GM19025 (cell line): Measurements from ENCODE around the gene NVL.

Source experiments
- ATAC-seq: cut with Tn5 transposase; IDR thresholded peaks from one replicate; pipeline ENCODE4 v1.9.1; 2021; ENCODE audit warnings: mild to moderate bottlenecking, low read depth, moderate library complexity; ENCODE audit not compliant: unreplicated experiment

The NVL gene

GRCh38 chr1:224289396-224289795 is 40.6 kb downstream of the NVL start:
- ATAC-seq = no peak

- ATAC-seq = no peak
These were observed 42.3 kb downstream of the NVL start for GRCh38 chr1:224287714-224288113.

DNA sequence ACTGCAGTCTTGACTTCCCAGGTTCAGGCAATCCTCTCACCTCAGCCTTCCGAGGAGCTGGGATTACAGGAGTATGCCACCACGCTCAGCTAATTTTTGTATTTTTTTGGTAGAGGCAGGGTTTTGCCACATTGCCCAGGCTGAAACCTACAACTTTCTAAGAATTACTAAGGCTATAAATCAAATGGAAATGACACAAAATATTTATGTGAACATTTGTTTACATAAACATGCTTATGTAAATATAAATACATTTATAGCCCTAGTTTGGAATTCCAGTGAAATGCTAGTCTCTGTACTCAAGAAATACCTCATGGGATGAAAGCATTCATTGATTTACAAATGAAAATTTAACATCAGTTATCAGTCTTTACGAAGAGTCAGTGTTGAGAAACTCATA is 47.8 kb downstream of the NVL start:
- no peak for ATAC-seq

- ATAC-seq = no peak
These were observed 53.0 kb downstream of the NVL start for GRCh38 chr1:224276771-224277487.

- no peak for ATAC-seq
These were observed 54.9 kb downstream of the NVL start for GRCh38 chr1:224274970-224275626.

DNA sequence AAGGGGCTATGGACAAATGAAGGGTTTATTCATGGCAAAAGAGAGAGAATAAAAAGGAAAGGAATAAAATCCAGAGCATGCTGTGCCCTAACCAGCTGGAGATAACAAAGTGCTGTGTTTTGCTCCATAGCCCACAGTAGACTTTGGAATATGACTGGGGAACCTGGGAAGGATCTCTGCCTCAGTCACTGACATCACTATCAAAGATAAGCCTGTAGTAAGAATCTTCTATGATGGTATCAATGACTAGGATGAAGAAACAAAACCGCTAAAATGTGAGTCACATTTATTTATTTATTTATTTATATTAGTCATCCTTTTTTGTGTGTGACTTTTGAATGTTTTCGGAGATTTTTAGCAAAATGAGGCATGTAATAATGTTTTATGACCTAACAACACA is 56.3 kb downstream of the NVL start:
- ATAC-seq = no peak

DNA sequence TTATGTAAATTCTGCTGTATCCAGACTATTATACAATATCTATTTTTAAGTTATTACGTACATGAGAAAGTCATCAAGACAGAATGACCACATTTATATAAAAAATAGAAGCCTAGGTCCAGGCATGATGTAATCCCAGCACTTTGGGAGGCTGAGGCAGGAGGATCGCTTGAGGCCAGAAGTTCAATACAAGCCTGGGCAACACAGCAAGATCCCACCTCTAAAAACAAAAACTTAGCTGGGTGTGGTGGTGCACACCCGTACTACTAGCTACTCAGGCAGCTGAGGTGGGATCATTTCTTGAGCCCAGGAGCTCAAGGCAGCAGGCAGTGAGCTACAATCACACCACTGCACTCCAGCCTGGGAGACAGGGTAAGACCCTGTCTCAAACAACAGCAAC is 58.9 kb downstream of the NVL start:
- no peak for ATAC-seq

DNA sequence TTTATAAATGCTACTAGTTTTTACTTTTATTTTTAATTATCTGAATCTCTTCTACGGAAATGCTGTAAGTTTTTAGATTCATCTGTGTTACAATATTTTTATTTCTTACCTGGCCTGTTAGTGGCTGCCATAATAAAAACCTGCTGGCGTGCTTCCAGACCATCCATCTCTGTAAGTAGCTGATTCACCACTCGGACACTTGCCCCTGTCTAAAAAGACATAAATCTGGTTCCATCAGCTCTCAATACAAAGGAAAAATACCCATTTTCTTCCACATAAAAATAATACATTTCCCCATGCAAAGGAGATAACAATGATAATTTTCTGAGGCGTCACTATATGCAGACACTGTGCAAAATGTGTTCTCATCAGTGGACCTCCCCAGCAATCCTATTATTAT is 62.0 kb downstream of the NVL start:
- ATAC-seq = no peak

DNA sequence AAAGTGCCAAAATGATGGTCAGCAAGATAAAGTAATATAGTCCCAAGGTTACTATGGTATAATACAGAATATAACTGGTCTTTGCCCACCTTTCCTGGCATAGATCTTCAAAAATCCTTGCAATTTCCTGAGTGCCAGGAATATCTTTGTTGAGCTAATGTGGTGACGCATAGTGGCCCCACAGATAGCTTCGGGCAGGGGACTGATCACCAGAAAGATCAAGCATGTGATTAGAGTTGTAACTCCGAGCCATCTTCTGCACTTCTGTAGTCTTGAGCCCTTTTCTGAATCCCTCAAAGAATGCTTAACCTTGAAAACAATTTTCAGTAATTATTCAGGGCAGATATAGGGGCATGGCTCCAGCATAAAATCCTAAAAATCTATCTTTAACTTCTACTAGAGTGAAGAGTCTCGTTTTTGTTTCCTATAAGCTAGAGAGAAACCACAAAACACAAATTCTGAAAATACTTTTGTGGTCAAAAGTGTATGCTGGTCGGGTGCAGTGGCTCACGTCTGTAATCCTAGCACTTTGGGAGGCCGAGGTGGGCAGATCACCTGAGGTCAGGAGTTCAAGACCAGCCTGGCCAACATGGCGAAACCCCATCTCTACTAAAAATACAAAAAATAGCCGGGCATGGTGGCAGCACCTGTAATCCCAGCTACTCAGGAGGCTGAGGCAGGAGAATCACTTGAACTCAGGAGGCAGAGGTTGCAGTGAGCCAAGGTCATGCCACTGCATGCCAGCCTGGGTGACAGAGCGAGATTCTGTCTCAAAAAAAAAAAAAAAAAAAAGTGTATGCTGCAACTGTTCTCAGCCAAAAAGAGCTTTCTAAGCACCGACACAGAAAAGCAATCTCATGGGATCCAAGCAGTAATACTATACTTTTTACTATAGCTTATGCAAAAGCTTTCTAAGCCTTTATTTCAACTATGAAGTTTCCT is 62.8 kb downstream of the NVL start:
- ATAC-seq = no peak

- ATAC-seq = no peak
These were observed 63.7 kb downstream of the NVL start for GRCh38 chr1:224266105-224266914.

DNA sequence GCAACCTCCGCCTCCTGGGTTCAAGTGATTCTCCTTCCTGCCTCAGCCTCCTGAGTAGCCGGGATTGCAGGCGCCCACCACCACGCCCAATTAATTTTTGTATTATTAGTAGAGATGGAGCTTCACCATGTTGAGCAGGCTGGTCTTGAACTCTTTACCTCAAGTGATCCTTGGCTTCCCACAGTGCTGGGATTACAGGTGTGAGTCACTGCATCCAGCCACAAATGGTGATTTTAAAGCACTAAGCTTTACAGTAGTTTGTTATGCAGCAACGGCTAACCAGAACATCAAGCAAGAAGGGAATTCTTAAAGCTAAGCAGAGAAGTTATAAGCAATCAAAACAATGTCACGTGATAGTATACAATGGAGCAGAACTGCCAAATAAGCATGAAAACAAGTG is 65.7 kb downstream of the NVL start:
- ATAC-seq = no peak

GRCh38 chr1:224262373-224263054 is 67.5 kb downstream of the NVL start:
- ATAC-seq = no peak

DNA sequence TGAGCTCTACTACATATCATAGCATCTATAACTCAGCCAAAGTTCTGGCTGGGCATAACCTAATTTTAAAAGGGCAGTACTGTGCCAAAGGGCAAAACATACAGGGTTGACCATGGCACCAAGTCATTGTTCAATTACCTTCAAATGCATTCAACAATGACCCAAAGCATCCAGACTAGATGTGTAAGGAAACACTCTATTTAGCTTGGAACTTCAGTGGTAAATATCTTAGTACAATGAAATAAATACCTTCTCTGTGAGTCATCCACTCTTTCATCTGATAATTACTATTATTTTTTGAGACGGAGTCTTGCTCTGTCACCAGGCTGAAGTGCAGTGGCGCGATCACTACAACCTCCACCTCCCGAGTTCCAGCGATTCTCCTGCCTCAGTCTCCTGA is 70.0 kb downstream of the NVL start:
- no peak for ATAC-seq

DNA sequence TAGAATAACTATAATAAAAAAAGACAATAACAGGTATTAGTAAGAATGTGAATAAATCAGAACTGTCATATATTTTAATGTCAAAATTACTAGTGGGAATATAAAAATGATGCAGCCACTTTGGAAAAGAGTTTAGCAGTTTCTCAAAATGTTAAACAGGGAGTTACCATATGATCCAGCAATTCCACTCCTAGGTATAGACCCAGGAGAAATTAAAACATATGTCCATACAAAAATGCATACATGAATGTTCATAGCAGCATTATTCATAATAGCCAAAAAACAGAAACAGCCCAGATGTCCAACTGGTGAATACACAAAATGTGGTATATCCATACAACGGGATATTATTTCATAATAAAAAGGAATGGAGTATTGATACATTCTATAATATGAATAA is 71.6 kb downstream of the NVL start:
- no peak for ATAC-seq

DNA sequence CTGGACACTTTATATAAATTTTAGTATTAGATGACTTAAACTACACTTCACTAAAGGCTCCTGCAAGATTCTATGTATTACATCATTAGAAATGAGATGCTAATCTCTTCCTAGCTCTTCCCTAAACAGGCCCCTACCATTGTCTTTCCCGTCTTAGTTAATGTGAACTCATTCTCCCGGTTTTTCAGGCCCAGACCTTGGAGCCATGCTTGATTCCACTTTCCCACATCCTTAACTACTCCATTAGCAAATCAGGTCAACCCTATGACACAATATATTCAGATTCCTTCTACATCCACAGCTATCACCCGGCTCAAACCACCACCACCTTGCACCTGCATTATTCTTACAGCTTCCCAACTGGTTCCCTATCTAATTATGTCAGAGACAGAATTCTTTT is 73.3 kb downstream of the NVL start:
- no peak for ATAC-seq

GRCh38 chr1:224253721-224254120 is 76.3 kb downstream of the NVL start:
- ATAC-seq = no peak

GRCh38 chr1:224252479-224252878 is 77.5 kb downstream of the NVL start:
- ATAC-seq = no peak

DNA sequence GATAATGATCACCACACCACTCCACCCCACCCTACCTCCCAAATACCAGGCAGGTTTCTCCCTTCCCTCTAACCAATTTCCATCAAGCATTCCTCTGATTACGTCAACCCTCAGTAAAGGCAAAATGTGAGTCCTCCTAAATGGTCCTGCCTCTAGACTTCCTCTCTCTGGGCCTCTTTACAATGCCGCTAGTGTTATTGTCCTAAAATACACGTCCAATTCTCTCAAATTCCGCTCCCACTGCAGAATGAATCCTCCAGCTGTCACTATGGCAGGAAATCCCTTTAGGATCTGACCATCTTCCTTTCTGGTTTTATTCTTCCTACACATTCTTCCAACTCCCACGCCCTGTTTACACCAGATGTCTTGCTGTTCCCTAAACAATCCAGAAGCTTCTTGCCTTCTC is 78.2 kb downstream of the NVL start:
- ATAC-seq = no peak

DNA sequence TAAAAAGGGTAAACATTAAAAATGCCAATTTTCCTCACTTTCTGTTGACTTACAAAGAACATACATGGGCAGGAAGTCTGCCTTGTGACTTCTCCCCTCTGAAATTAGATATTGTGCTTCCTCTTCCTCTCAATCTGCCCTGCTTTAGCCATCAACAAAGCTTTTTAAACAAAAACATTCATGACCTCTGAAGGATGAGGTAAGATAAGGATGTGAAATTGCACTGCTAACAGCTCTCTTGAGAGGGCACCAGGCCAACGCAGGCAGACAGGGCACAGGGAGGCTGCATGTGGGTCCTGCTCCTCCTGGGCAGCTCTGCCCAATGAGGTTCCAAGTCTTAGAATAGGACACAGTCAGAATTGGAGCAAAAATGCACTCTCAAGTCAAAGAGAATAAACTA is 84.8 kb downstream of the NVL start:
- no peak for ATAC-seq

GRCh38 chr1:224238756-224239155 is 91.2 kb downstream of the NVL start:
- ATAC-seq = no peak
